Stomach smooth muscle (tissue), 2 donors: ENCODE results near the gene SERPINA5.
A peak's percentile ranks its signal among the peaks of the same experiment; 100 is the strongest.
"Not testable (repeated sequence)": the region's sequence is repeated elsewhere in the genome, so short reads cannot be mapped to it uniquely, and the experiment has no call there.

Experiments used
- H3K27ac ChIP-seq: one replicate; pipeline ENCODE4 v1.7.0; 2013; ENCODE audit warnings: mild to moderate bottlenecking, low read length, inconsistent platforms
- H3K27me3 ChIP-seq, 2 donors: one replicate each; pipeline ENCODE4 v1.7.0; 2013; ENCODE audit warnings: low read length in 2 of 2; ENCODE audit not compliant: insufficient read depth in 2 of 2, control insufficient read depth in 1 of 2
- H3K36me3 ChIP-seq, 2 donors: one replicate each; pipeline ENCODE4 v1.7.0; 2013; ENCODE audit warnings: low read length in 2 of 2; ENCODE audit not compliant: control insufficient read depth in 2 of 2, insufficient read depth in 2 of 2
- H3K4me1 ChIP-seq: one replicate; pipeline ENCODE4 v1.7.0; 2013; ENCODE audit warnings: low read length; ENCODE audit not compliant: control insufficient read depth, insufficient read depth
- H3K4me3 ChIP-seq, 2 donors: one replicate each; pipeline ENCODE4 v1.7.0; 2013; ENCODE audit warnings: low read length in 2 of 2
- H3K9ac ChIP-seq, 2 donors: one replicate each; pipeline ENCODE4 v1.7.0; 2013; ENCODE audit warnings: low read length in 2 of 2, mild to moderate bottlenecking in 1 of 2
- H3K9me3 ChIP-seq, 2 donors: one replicate each; pipeline ENCODE4 v1.7.0; 2013; ENCODE audit warnings: low read length in 2 of 2; ENCODE audit not compliant: control insufficient read depth in 2 of 2
- donor health status: healthy.
- donor health status: Pancreatic carcinoma.

The SERPINA5 gene

GRCh38 chr14:94602722-94603121 lies 21.5 kb downstream of the SERPINA5 start:
- Histone ChIP-seq H3K4me3 (no peak overlapping the region), H3K9ac (no peak overlapping the region), H3K36me3 (no peaks in the 10 kb centered on the region), H3K27me3 (no peaks in the 10 kb centered on the region), H3K9me3 (no peaks in the 10 kb centered on the region), H3K4me1 (peaks cover 6% of the 10 kb centered on the region), H3K27ac (no peak overlapping the region)

- no peaks in the 10 kb centered on the region for H3K9me3 ChIP-seq
- no peaks in the 10 kb centered on the region for H3K4me1 ChIP-seq
- no peak overlapping the region for H3K4me3 ChIP-seq
- H3K27me3 ChIP-seq: no peaks in the 10 kb centered on the region
- H3K9ac ChIP-seq: no peak overlapping the region
- H3K36me3 ChIP-seq: no peaks in the 10 kb centered on the region
- no peak overlapping the region for H3K27ac ChIP-seq
Observed at GRCh38 chr14:94605361-94605760, 24.1 kb downstream of the SERPINA5 start.

- H3K27ac ChIP-seq, H3K9ac ChIP-seq, H3K9me3 ChIP-seq, H3K4me1 ChIP-seq, H3K27me3 ChIP-seq, H3K36me3 ChIP-seq, H3K4me3 ChIP-seq: not testable (repeated sequence)
Observed at GRCh38 chr14:94608966-94609365, 27.7 kb downstream of the SERPINA5 start.

- no peak overlapping the region for H3K4me3 ChIP-seq
- H3K36me3 ChIP-seq: no peaks in the 10 kb centered on the region
- H3K4me1 ChIP-seq: peaks cover 6% of the 10 kb centered on the region
- H3K9me3 ChIP-seq: no peaks in the 10 kb centered on the region
- no peaks in the 10 kb centered on the region for H3K27me3 ChIP-seq
- no peak overlapping the region for H3K9ac ChIP-seq
- no peak overlapping the region for H3K27ac ChIP-seq
Observed at GRCh38 chr14:94611179-94611578, 30.0 kb downstream of the SERPINA5 start.

GRCh38 chr14:94612174-94612573 lies 30.9 kb downstream of the SERPINA5 start, which contains the start of gene SERPINA3:
Gene SERPINA3 (plus strand): TSS chr14:94612391. CDS start chr14:94614442, 2,051 bp downstream.
- no peaks in the 10 kb centered on the region for H3K36me3 ChIP-seq
- H3K27ac ChIP-seq: peak within 1 kb of the TSS; percentile 49
- H3K4me3 ChIP-seq: peak within 1 kb of the TSS; percentile 19 to 44
- no peaks in the 10 kb centered on the region for H3K27me3 ChIP-seq
- peaks cover 0 to 2% of the 10 kb centered on the region in 2 donors for H3K9me3 ChIP-seq
- H3K4me1 ChIP-seq: peaks cover 6% of the 10 kb centered on the region
- H3K9ac ChIP-seq: peak within 1 kb of the TSS in 1 of 2 donors; percentile 38

GRCh38 chr14:94612580-94613554 lies 31.6 kb downstream of the SERPINA5 start:
- H3K4me3 ChIP-seq: peak overlapping the region; percentile 19 to 44
- peak overlapping the region in 1 of 2 donors; percentile 38 for H3K9ac ChIP-seq
- H3K27ac ChIP-seq: peak overlapping the region; percentile 49
- H3K27me3 ChIP-seq: no peaks in the 10 kb centered on the region
- H3K9me3 ChIP-seq: peaks cover 0 to 8% of the 10 kb centered on the region in 2 donors
- H3K36me3 ChIP-seq: no peaks in the 10 kb centered on the region
- H3K4me1 ChIP-seq: peaks cover 6% of the 10 kb centered on the region

GRCh38 chr14:94613720-94614644 lies 32.8 kb downstream of the SERPINA5 start:
- Histone ChIP-seq H3K9me3 (peaks cover 6 to 16% of the 10 kb centered on the region in 2 donors), H3K4me3 (peak overlapping the region in 1 of 2 donors; percentile 8), H3K27ac (no peak overlapping the region), H3K36me3 (no peaks in the 10 kb centered on the region), H3K9ac (no peak overlapping the region), H3K27me3 (no peaks in the 10 kb centered on the region), H3K4me1 (peaks cover 6% of the 10 kb centered on the region)

- Histone ChIP-seq H3K9me3 (peaks cover 11 to 16% of the 10 kb centered on the region in 2 donors), H3K36me3 (no peaks in the 10 kb centered on the region), H3K27ac (no peak overlapping the region), H3K4me1 (peaks cover 6% of the 10 kb centered on the region), H3K4me3 (no peak overlapping the region), H3K27me3 (no peaks in the 10 kb centered on the region), H3K9ac (no peak overlapping the region)
Observed at GRCh38 chr14:94614802-94615201, 33.6 kb downstream of the SERPINA5 start.

- Histone ChIP-seq H3K9me3 (peaks cover 11 to 16% of the 10 kb centered on the region in 2 donors), H3K9ac (no peak overlapping the region), H3K4me3 (no peak overlapping the region), H3K4me1 (peaks cover 6% of the 10 kb centered on the region), H3K27me3 (no peaks in the 10 kb centered on the region), H3K36me3 (no peaks in the 10 kb centered on the region), H3K27ac (no peak overlapping the region)
Observed at GRCh38 chr14:94615254-94615653, 34.0 kb downstream of the SERPINA5 start.

GRCh38 chr14:94615823-94616570 lies 34.8 kb downstream of the SERPINA5 start:
- no peaks in the 10 kb centered on the region for H3K36me3 ChIP-seq

More at GRCh38 chr14:94615823-94616570, 34.8 kb downstream of the SERPINA5 start:
- Histone ChIP-seq H3K4me3 (no peak overlapping the region), H3K27ac (no peak overlapping the region), H3K9ac (no peak overlapping the region), H3K9me3 (peaks cover 13 to 16% of the 10 kb centered on the region in 2 donors), H3K27me3 (peaks cover 0 to 3% of the 10 kb centered on the region in 2 donors), H3K4me1 (peaks cover 6% of the 10 kb centered on the region)
